ENCODE data around the gene SEMA4D. TPM values are rescaled to one million over a fixed set of nuclear protein-coding genes. Genes with fewer than 3 reads are reported as not detected.

SEMA4D gene
- total RNA-seq, 2 experiments from 2014 or later, result 283 to 295 TPM

DNA sequence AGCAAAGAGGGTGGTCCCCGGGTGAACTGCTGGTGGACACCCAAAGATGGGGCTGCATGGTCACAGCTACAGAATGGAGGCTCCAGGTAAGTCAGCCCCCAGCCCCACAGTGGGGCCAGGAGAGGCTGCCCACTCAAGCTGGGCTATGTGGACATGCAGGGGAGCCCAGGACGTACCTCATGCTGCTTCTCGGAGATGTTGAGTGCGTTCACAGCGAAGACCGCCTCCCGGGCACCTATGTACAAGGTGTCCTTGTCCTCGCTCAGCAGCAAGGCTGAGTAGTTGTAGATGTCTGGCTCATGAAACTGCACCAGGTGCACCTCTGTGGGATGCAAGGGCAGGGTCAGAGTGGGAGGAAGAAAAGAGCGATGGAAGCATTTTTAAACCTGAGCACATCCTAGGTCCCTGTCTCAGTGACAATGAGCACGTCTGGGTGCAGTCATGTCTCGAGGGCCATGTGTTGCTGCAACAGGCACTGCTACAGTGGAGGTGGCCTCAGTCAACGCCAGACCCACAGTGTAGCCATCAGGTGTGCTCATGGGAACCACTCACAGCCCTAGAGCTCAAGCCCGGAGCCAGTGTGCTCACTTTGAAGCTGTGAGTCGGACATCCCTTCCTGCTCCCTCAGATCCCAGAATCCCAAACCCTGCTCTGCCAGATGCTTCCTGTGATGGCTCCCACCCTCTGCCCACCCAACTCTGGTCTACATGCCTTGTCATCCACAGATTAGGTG lies 95.1 kb downstream of the SEMA4D start:
- ChIA-PET POLR2A (no interaction called here), CTCF (interaction anchor here (2.5 kb wide), 1 partner anchor 27 kb away, joined by 10 read pairs; no protein-coding TSS in a partner anchor)

DNA sequence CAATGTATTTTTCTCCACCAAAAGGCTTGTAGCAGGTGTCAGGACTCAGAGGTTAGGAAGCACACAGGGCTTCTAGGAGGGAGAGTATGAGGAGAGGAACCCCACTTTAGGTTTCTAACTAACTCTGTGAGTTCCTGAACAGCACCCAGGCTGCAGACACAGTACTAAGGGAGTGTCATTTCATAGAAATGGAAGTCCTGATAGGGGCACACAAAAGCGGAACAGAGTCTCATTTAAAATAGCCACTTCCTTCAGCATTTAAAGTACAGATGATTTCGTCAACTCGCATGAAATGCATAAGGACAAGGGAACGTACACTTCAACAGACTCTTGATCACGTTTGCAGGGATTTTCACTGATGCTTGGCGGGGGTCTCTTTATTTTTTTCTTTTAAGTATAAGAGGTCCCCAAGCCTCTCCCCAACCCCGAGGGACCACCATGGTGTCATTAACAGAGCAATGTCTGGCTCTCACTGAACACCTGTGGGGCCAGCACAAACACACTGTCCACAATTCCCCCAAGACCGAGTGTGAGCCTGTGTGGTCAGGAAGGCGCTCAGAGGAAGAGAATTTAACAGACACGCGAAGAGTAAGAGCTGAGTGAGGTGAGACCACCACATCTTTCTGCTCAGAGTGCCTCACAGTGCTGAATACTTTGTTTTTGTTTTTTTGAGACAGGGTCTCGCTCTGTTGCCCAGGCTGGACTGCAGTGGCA lies 97.4 kb downstream of the SEMA4D start:
- ChIA-PET CTCF (interaction anchor here (0.6 kb wide), 1 partner anchor 35 kb away, joined by 3 read pairs; no protein-coding TSS in a partner anchor), POLR2A (no interaction called here)

GRCh38 chr9:89398621-89399020 lies 99.3 kb downstream of the SEMA4D start:
- ChIA-PET POLR2A (interaction anchor here (1.0 kb wide), 1 partner anchor 7 kb away, joined by 3 read pairs; no protein-coding TSS in a partner anchor), CTCF (no interaction called here)

- CTCF ChIA-PET, result no interaction called here
Measured at GRCh38 chr9:89397471-89397870, 100.4 kb downstream of the SEMA4D start.

GRCh38 chr9:89395931-89396710 lies 101.8 kb downstream of the SEMA4D start:
- CTCF ChIA-PET, result interaction anchor here (1.0 kb wide), 1 partner anchor 10 kb away, joined by 3 read pairs; no protein-coding TSS in a partner anchor
- POLR2A ChIA-PET, result no interaction called here

More at GRCh38 chr9:89397471-89397870, 100.4 kb downstream of the SEMA4D start:
- POLR2A ChIA-PET, result no interaction called here

DNA sequence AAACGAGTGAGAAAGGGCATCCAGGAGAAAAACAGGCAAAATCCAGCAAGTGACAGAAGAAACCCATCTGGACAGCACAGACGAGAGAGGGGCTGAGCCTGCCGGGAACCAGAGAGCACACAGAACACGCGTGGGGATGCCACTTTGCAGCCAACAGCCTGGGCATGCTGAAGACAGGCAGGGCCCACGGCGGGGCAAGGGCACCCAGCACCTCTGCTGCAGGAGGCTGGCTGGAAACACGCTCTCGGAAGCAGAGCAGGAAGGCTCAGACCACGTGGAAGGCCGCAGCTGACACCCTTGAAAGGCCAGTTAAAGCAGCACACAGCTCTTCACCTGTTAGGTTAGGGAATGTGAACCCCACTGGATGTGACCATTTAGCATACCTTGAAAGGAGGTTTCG lies 103.5 kb downstream of the SEMA4D start:
- CTCF ChIA-PET, result no interaction called here
- POLR2A ChIA-PET, result no interaction called here

- ChIA-PET POLR2A (interaction anchor here (0.7 kb wide), 1 partner anchor 7 kb away, joined by 3 read pairs; no protein-coding TSS in a partner anchor), CTCF (interaction anchor here (1.1 kb wide), 1 partner anchor 39 kb away, joined by 3 read pairs; no protein-coding TSS in a partner anchor)
Measured at GRCh38 chr9:89391585-89391984, 106.3 kb downstream of the SEMA4D start.

DNA sequence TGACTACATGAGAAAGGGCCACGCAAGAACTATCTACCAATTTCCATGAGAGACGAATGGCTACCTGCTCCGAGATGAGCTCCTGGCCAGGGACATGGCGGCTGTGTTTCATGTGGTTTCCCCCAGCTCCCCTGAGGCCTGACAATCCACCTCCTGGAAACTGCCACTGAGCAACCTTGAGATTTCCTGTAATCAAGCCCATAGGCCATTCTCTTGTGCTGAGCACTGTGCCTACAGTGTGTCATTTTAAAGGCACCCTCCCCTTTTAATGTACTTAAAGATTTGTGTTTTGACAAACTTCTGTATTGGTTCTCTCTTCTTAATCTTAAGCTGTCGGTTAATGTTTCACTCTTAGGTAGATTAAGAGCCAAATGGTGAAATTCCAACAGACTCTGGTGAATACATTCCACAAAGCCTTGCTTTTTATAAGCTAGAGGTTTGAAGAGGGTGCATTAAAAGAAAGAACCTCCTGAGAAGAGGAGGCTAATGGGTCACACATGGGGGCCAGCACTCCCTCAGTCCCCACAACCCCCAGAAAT lies 107.3 kb downstream of the SEMA4D start:
- POLR2A ChIA-PET, result interaction anchor here (0.7 kb wide), 1 partner anchor 8 kb away, joined by 3 read pairs; no protein-coding TSS in a partner anchor
- CTCF ChIA-PET, result no interaction called here

- CTCF ChIA-PET, result interaction anchor here (2.1 kb wide), 1 partner anchor 159 kb away, joined by 5 read pairs; no protein-coding TSS in a partner anchor
- POLR2A ChIA-PET, result no interaction called here
Measured at GRCh38 chr9:89390068-89390555, 107.8 kb downstream of the SEMA4D start.

DNA sequence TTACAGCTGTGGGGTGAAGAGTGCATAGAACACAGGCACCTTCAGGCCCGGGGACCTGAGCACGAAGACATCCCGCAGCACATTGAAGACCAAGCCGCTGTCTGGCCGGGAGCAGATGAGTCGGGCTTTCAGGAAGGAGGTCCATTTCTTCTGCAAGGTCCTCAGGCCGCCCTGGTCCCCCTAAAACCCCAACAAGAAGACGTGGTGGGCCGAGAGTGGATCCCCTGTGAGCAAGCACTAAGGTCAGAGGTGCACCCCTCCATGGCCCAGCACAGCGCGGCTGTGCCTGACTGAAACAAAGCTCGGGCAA lies 109.1 kb downstream of the SEMA4D start:
- CTCF ChIA-PET, result interaction anchor here (2.1 kb wide), 1 partner anchor 160 kb away, joined by 5 read pairs; no protein-coding TSS in a partner anchor
- POLR2A ChIA-PET, result no interaction called here

GRCh38 chr9:89388084-89388867 lies 109.6 kb downstream of the SEMA4D start:
- ChIA-PET CTCF (interaction anchor here (0.8 to 2.1 kb wide), 2 partner anchors 13 to 161 kb away, joined by 3 to 5 read pairs; no protein-coding TSS in a partner anchor), POLR2A (no interaction called here)

GRCh38 chr9:89387197-89387849 lies 110.6 kb downstream of the SEMA4D start:
- ChIA-PET POLR2A (no interaction called here), CTCF (no interaction called here)

DNA sequence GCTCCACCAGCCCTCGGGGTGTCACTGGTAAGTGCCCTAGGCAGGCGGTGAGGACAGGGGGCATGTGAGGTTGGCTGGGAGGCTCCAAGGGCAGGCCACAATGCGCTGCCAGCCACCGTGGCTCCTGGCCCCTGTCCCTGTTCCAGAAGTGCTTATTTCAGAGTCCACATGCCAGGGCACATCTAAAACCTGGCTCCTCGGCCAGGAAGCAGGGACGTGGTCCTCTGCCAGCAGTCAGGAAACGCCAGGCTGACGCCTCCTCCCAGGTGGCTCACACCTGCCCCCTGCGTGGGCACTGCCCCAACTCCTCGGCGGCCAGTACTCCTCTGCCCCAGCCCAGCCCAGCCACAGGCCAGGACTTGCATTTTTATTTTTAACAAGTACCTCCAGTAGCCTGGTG lies 111.1 kb downstream of the SEMA4D start:
- POLR2A ChIA-PET, result no interaction called here
- CTCF ChIA-PET, result no interaction called here

DNA sequence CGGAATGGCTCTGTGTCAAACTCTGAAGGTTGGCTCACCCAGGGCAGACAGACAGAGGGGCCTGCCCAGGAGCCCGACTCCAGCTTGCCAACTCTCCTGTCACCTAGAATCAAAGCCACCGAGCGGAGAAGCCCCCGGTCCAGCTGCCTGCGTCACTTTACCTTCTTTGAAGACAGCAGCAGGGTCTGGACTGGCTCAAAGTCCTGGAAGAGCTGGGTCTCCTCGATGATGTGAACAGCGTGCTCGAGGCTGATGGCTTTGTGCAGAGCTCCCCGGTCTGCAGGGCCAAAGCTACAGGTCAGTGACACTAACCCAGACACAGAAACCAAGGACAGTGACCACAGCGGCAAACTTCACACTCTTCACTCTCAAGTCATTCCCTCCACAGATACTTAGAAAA lies 111.7 kb downstream of the SEMA4D start:
- CTCF ChIA-PET, result interaction anchor here (1.0 kb wide), 1 partner anchor 9 kb away, joined by 3 read pairs; no protein-coding TSS in a partner anchor
- POLR2A ChIA-PET, result no interaction called here

DNA sequence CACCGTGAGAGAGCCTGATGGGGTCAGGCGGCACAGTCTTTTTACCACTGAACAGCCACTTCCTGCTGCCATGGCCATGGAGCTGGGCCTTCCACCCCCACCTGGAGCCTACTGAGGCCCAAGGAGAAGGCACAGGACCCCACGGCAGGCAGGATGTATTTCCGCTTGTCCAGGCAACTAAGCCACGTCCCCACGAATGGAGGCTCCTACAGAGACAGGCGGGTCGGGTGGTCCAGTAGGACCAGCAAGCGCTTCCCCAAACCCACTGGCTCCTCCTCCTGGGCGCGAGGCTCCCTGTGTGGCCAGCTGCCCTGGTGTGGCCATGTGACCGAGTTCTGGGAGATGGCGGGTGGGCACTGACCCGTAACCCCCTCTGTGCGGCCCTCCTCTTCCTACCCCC lies 113.1 kb downstream of the SEMA4D start:
- ChIA-PET CTCF (no interaction called here), POLR2A (no interaction called here)

GRCh38 chr9:89383721-89384300 lies 114.1 kb downstream of the SEMA4D start:
- POLR2A ChIA-PET, result no interaction called here
- CTCF ChIA-PET, result no interaction called here

DNA sequence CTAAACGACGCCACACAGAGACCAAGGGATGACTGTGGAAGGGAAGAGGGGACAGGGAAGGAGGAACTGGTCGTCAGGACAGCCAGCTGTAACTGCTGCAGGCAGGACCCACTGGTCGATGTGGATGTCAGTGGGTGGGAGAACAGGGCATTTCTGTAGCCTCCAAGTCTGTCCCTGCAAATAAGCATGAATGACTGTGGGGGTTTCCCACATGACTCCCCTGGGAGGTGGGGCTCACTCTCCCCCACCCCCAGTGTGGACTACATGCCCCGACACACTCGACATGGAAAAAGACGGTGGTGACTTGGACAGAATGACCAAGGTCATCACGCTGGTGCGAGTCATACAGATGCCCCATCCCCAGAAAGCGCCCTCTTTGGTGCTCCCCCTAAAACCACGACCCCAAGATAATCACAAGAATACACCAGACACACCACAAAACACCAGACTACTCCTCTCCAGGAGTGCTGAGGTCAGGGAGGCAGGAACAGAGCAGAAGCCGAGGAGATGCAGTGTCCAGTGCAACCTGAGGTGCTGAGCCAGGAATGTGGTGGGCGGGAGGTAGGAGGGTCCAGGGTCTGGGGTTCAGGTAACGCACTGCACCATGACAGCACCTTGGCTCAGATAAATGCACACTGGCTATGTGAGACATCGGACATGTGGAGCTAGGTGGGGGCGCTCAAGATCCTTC lies 114.7 kb downstream of the SEMA4D start:
- CTCF ChIA-PET, result interaction anchor here (0.8 kb wide), 1 partner anchor 46 kb away, joined by 3 read pairs; no protein-coding TSS in a partner anchor
- POLR2A ChIA-PET, result interaction anchor here (0.7 kb wide), 1 partner anchor 38 kb away, joined by 4 read pairs; no protein-coding TSS in a partner anchor

Data from activated CD8-positive, alpha-beta memory T cell treated with anti-CD3 and anti-CD28 coated beads for 36 hours (primary cell).